Loucy (cell line): Measurements from ENCODE around the gene TTC7B.

Experiments used
- CTCF ChIP-seq: fragments of 200-600 bp; sonication (generic); conservative IDR thresholded peaks from 2 replicates; pipeline ENCODE4 v1.5.1; 2014; ENCODE audit warnings: mild to moderate bottlenecking, antibody characterized with exemption, low read length
- EZH2phosphoT487 ChIP-seq: fragments of 200-600 bp; IDR thresholded peaks from 2 replicates; pipeline ENCODE4 v1.6.1; 2018; ENCODE audit warnings: antibody characterized with exemption, mild to moderate bottlenecking, moderate library complexity, borderline replicate concordance

- TF ChIP-seq CTCF (no peak), EZH2phosphoT487 (no peak)
These were observed 36.9 kb upstream of the TTC7B start for GRCh38 chr14:90853116-90853515.
